D341Med (cell line): ENCODE measurements around the gene ZNF254.
"Not testable (repeated sequence)": the region's sequence is repeated elsewhere in the genome, so short reads cannot be mapped to it uniquely, and the experiment has no call there.

Source experiments
- DNase-seq: peaks from one replicate; pipeline ENCODE4 v3.0.0; 2012; ENCODE audit warnings: low spot score

The ZNF254 gene

GRCh38 chr19:24086974-24087595 lies at the start of gene ZNF254:
TSS of gene ZNF254 (plus strand) at chr19:24087187. CDS start at chr19:24087308, 121 bp downstream.
- peak; percentile 86 for DNase-seq

GRCh38 chr19:24040621-24041020 lies 46.4 kb upstream of the ZNF254 start:
- DNase-seq, result no peak

GRCh38 chr19:24041326-24041725 lies 45.7 kb upstream of the ZNF254 start:
- not testable (repeated sequence) for DNase-seq

GRCh38 chr19:24046550-24046949 lies 40.4 kb upstream of the ZNF254 start:
- DNase-seq, result no peak

GRCh38 chr19:24048261-24048660 lies 38.7 kb upstream of the ZNF254 start:
- DNase-seq, result peak; percentile 26

- no peak for DNase-seq
Observed at GRCh38 chr19:24049537-24049936, 37.5 kb upstream of the ZNF254 start.

GRCh38 chr19:24051516-24051915 lies 35.5 kb upstream of the ZNF254 start:
- no peak for DNase-seq

- no peak for DNase-seq
Observed at GRCh38 chr19:24052811-24053210, 34.2 kb upstream of the ZNF254 start.

- no peak for DNase-seq
Observed at GRCh38 chr19:24053601-24054000, 33.4 kb upstream of the ZNF254 start.

- no peak for DNase-seq
Observed at GRCh38 chr19:24054044-24054935, 32.7 kb upstream of the ZNF254 start.

- DNase-seq, result no peak
Observed at GRCh38 chr19:24055548-24055947, 31.4 kb upstream of the ZNF254 start.

GRCh38 chr19:24057144-24057543 lies 29.8 kb upstream of the ZNF254 start:
- DNase-seq, result no peak

GRCh38 chr19:24059563-24060295 lies 27.3 kb upstream of the ZNF254 start:
- no peak for DNase-seq

- no peak for DNase-seq
Observed at GRCh38 chr19:24060687-24061356, 26.2 kb upstream of the ZNF254 start.

- no peak for DNase-seq
Observed at GRCh38 chr19:24062190-24062589, 24.8 kb upstream of the ZNF254 start.

GRCh38 chr19:24063295-24063694 lies 23.7 kb upstream of the ZNF254 start:
- DNase-seq, result no peak

GRCh38 chr19:24064175-24064574 lies 22.8 kb upstream of the ZNF254 start:
- DNase-seq, result no peak

GRCh38 chr19:24065243-24065642 lies 21.7 kb upstream of the ZNF254 start:
- DNase-seq, result no peak

- no peak for DNase-seq
Observed at GRCh38 chr19:24065865-24066604, 21.0 kb upstream of the ZNF254 start.

GRCh38 chr19:24069905-24070657 lies 16.9 kb upstream of the ZNF254 start:
- no peak for DNase-seq

- DNase-seq, result no peak
Observed at GRCh38 chr19:24071078-24071477, 15.9 kb upstream of the ZNF254 start.
